ENCODE results near the gene CDC7. TPM values are rescaled to one million over a fixed set of nuclear protein-coding genes. Genes with fewer than 3 reads are reported as not detected.
"Not testable (repeated sequence)": the region's sequence is repeated elsewhere in the genome, so short reads cannot be mapped to it uniquely, and the experiment has no call there.

Gene CDC7
- total and polyA plus RNA-seq, 2 donors: 1.9 to 26.1 TPM

GRCh38 chr1:91501971-91502671, 1.5 kb downstream of the CDC7 start:
- Histone ChIP-seq H3K27ac (ENCODE audit: low read depth) (no peak overlapping the region), H3K36me3 (ENCODE audit: insufficient read depth) (no peaks in the 10 kb centered on the region), H3K4me3 (ENCODE audit: low read depth, low read length) (no peak overlapping the region), H3K4me1 (ENCODE audit: insufficient read depth) (no peaks in the 10 kb centered on the region)
- WGBS: 29% methylated on average over 5 of the region's 5 CpGs
- no peak for DNase-seq (ENCODE audit: extremely low spot score)

- H3K4me1 ChIP-seq (ENCODE audit: insufficient read depth): no peaks in the 10 kb centered on the region
- no peaks in the 10 kb centered on the region for H3K36me3 ChIP-seq (ENCODE audit: insufficient read depth)
- H3K4me3 ChIP-seq (ENCODE audit: low read depth, low read length): no peak overlapping the region
- 64% methylated on average over 2 of the region's 2 CpGs for WGBS
- no peak for DNase-seq (ENCODE audit: extremely low spot score)
- H3K27ac ChIP-seq (ENCODE audit: low read depth): no peak overlapping the region
Observed at GRCh38 chr1:91502672-91503184, 2.1 kb downstream of the CDC7 start.

DNA sequence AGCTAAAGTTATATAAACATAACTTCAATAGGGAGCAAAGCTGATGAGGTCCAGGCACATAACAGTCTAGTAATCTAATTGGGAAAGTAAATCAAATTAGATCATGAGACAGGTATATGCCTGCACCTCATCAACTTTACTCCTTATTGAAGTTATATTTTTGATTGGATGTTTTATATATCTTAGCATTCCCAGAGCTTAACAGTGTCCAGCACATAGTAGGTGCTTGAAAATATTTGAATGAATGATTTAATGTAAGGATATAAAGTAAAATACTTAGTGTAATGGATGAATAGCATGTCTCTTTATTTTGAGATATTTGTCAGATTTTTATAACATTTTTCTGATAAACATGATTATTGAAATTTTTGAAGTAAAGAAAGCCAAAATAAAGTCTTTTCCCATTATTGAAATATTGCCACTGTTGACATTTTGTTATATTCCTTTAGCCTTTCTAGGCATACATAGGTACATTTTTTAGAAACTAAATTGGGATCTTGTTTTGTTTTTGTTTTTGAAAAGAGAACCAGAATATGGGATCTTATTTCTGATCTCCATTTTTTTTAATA, 2.8 kb downstream of the CDC7 start:
- no peak for DNase-seq (ENCODE audit: extremely low spot score)
- Histone ChIP-seq H3K4me3 (ENCODE audit: low read depth, low read length) (no peak overlapping the region), H3K36me3 (ENCODE audit: insufficient read depth) (no peaks in the 10 kb centered on the region), H3K4me1 (ENCODE audit: insufficient read depth) (no peaks in the 10 kb centered on the region), H3K27ac (ENCODE audit: low read depth) (no peak overlapping the region)

DNA sequence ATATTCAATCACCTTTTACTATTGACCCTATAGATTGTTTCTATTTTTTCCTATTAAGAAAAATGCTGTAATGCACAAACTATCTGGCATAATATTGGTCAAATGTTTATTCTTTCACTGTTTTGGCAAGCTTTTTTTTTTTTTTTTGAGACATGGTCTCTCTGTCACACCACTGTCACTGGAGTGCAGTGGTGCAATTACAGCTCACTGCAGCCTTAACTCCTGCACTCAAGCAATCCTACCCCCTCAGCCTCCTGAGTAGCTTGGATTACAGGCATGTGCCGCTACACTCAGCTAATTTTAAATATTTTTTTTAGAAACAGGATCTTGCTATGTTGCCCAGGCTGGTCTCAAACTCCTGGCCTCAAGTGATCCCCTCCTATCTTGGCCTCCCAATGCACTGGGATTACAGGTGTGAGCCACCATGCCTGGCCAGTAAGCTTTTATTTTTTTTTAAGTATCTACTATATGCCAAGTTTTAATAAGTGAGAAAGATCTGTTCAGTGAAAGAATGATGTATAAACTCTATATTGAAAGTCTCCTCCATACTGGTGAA, 3.4 kb downstream of the CDC7 start:
- no peak overlapping the region for H3K4me3 ChIP-seq (ENCODE audit: low read depth, low read length)
- WGBS: 94% methylated on average over 1 of the region's 1 CpG
- H3K36me3 ChIP-seq (ENCODE audit: insufficient read depth): no peaks in the 10 kb centered on the region
- no peaks in the 10 kb centered on the region for H3K4me1 ChIP-seq (ENCODE audit: insufficient read depth)
- no peak overlapping the region for H3K27ac ChIP-seq (ENCODE audit: low read depth)
- no peak for DNase-seq (ENCODE audit: extremely low spot score)

DNA sequence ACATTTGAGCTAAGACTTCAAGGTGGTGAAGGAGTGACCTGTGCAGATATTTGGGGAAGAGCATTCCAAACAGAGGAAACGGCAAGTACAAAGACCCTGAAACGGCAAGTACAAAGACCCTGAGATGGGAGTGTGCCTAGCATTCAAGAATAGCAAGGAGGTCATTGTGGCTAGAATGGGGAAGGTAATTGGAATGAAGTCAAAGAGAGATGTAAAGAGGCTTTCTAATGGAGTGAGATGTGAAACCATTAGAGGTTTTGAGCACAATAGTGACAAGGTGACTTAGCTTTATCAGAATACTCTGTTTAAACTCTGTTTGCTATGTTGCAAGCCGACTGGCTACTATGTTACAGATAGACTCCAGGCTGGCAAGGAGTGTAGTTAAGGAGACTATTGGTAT, 4.4 kb downstream of the CDC7 start:
- Histone ChIP-seq H3K36me3 (ENCODE audit: insufficient read depth) (no peaks in the 10 kb centered on the region), H3K4me1 (ENCODE audit: insufficient read depth) (no peaks in the 10 kb centered on the region), H3K27ac (ENCODE audit: low read depth) (no peak overlapping the region), H3K4me3 (ENCODE audit: low read depth, low read length) (no peak overlapping the region)
- 82% methylated on average over 3 of the region's 3 CpGs for WGBS
- no peak for DNase-seq (ENCODE audit: extremely low spot score)

- H3K4me3 ChIP-seq (ENCODE audit: low read depth, low read length): no peak overlapping the region
- 84% methylated on average over 4 of the region's 4 CpGs for WGBS
- no peak for DNase-seq (ENCODE audit: extremely low spot score)
- H3K36me3 ChIP-seq (ENCODE audit: insufficient read depth): no peaks in the 10 kb centered on the region
- H3K27ac ChIP-seq (ENCODE audit: low read depth): no peak overlapping the region
- no peaks in the 10 kb centered on the region for H3K4me1 ChIP-seq (ENCODE audit: insufficient read depth)
Observed at GRCh38 chr1:91506071-91506470, 5.4 kb downstream of the CDC7 start.

DNA sequence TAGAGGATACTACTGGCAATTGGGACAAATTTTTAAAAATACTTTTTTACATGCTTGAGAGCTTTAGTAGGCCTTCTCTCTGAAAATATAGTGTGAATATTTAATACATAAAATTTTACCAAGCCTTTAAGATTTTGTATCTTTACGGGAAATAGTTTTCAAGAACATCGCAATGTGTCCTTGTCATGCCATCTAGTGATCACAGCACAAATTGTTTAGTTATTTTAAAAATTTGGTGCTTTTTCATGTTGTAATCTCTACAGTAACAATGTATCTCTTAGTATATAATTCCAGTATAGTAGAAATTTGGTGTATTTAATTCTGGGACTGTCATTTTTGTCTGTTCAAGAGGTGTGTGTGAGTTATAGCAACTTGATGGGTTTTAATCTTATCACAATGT, 6.7 kb downstream of the CDC7 start:
- 83% methylated on average over 2 of the region's 2 CpGs for WGBS
- Histone ChIP-seq H3K4me3 (ENCODE audit: low read depth, low read length) (no peak overlapping the region), H3K36me3 (ENCODE audit: insufficient read depth) (no peaks in the 10 kb centered on the region), H3K27ac (ENCODE audit: low read depth) (no peak overlapping the region), H3K4me1 (ENCODE audit: insufficient read depth) (no peaks in the 10 kb centered on the region)
- DNase-seq (ENCODE audit: extremely low spot score): no peak

DNA sequence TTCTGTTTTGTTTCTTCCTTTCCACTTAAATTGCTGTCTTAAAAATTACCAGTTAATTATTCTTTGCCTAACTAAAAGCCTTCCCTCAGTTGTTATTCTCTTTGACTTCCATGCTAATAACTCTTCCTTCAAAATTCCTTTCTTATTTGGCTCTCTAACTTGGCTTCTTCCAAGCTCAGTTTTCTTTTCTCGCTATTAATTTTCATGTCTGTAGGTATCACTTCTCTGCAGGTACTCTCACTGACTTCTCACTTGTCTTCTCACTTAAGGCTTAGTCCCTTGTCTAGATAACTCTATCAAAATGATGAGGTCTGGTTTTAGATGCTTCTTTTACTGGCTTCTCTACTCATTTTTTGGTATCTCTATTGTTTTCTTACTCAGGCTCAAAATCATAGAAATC, 10.1 kb downstream of the CDC7 start:
- Histone ChIP-seq H3K4me3 (ENCODE audit: low read depth, low read length) (no peak overlapping the region), H3K36me3 (ENCODE audit: insufficient read depth) (no peaks in the 10 kb centered on the region), H3K4me1 (ENCODE audit: insufficient read depth) (no peaks in the 10 kb centered on the region), H3K27ac (ENCODE audit: low read depth) (no peak overlapping the region)
- DNase-seq (ENCODE audit: extremely low spot score): no peak
- WGBS: 92% methylated on average over 1 of the region's 1 CpG

DNA sequence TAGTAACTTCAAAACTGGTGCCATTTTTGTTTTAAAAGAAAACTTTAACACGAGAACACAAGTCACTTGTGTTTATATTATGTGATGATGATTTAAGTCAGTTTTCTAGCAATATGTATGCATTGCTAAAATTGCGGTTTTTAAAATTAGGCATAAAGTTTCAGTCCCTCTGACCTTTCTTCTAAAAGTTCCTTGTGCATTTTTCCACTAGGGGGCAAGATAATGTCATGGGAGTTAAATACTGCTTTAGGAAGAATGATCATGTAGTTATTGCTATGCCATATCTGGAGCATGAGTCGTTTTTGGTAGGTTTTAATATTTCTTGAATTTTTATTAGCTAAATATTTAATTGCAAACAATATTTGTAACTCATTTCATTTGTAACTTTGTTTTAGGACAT, 10.7 kb downstream of the CDC7 start:
- Histone ChIP-seq H3K36me3 (ENCODE audit: insufficient read depth) (no peaks in the 10 kb centered on the region), H3K4me1 (ENCODE audit: insufficient read depth) (no peaks in the 10 kb centered on the region), H3K4me3 (ENCODE audit: low read depth, low read length) (no peak overlapping the region), H3K27ac (ENCODE audit: low read depth) (no peak overlapping the region)
- WGBS: 21% methylated on average over 3 of the region's 3 CpGs
- DNase-seq (ENCODE audit: extremely low spot score): no peak

DNA sequence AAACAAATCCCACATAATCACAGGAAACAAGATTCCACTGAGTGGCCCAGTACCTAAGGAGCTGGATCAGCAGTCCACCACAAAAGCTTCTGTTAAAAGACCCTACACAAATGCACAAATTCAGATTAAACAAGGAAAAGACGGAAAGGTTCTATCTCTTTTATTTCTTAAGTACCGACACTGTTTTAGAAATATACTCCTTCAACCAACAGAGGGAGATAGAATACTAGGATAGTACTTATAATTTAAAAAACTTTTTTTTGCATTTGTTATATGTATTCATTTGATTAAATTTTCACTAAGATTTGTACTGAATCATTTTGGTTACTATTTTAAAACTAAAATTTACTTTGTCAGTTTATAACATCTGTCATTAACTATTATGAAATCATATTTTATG, 12.5 kb downstream of the CDC7 start:
- H3K4me3 ChIP-seq (ENCODE audit: low read depth, low read length): no peak overlapping the region
- no peaks in the 10 kb centered on the region for H3K36me3 ChIP-seq (ENCODE audit: insufficient read depth)
- no peaks in the 10 kb centered on the region for H3K4me1 ChIP-seq (ENCODE audit: insufficient read depth)
- 30% methylated on average over 2 of the region's 2 CpGs for WGBS
- DNase-seq (ENCODE audit: extremely low spot score): no peak
- H3K27ac ChIP-seq (ENCODE audit: low read depth): no peak overlapping the region

DNA sequence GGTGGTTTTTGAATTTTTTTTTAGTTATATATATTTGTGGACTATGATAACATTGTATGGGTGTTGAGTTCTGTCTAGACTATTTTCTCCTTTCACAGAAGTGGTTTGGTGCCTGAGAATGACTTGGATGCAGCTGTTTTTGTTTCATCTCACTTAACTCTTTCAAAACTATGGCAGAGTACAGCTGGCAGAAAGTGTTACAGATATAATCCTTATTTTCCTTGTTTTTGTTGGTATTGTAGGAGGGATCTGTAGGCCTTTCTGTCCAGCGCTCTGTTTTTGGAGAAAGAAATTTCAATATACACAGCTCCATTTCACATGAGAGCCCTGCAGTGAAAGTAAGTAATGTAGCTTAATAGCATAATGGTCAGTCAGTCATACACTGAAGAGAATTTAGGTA, 13.1 kb downstream of the CDC7 start:
- 87% methylated on average over 1 of the region's 1 CpG for WGBS
- H3K27ac ChIP-seq (ENCODE audit: low read depth): peak overlapping the region; percentile 23

DNA sequence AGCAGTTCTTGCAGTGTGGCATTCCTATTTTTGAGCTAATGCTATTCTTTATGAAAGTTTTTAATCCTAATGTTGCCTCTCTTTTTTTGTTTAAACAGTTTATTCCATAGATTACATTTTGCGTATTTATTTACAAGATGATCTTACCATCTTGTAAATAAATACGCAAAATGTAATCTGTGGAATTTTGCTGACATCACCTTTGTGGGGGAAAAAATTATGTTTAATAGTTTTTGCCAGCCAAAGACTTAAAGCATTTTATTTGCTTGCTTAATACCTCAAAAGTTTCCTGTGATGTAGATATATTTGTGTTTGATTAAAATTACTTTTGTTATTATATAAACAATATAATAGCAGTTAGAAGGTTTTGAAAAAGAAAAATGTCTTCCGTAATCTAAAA, 15.3 kb downstream of the CDC7 start:
- Histone ChIP-seq H3K4me3 (ENCODE audit: low read depth, low read length) (no peak overlapping the region), H3K27ac (ENCODE audit: low read depth) (no peak overlapping the region), H3K36me3 (ENCODE audit: insufficient read depth) (no peaks in the 10 kb centered on the region), H3K4me1 (ENCODE audit: insufficient read depth) (no peaks in the 10 kb centered on the region)
- WGBS: 85% methylated on average over 3 of the region's 3 CpGs
- DNase-seq (ENCODE audit: extremely low spot score): no peak

More for the DNA sequence above, 13.1 kb downstream of the CDC7 start:
- Histone ChIP-seq H3K4me1 (ENCODE audit: insufficient read depth) (no peaks in the 10 kb centered on the region), H3K4me3 (ENCODE audit: low read depth, low read length) (no peak overlapping the region), H3K36me3 (ENCODE audit: insufficient read depth) (no peaks in the 10 kb centered on the region)
- DNase-seq (ENCODE audit: extremely low spot score): no peak

GRCh38 chr1:91516605-91517004, 16.0 kb downstream of the CDC7 start:
- DNase-seq (ENCODE audit: extremely low spot score); H3K4me3 ChIP-seq (ENCODE audit: low read depth, low read length); H3K4me1 ChIP-seq (ENCODE audit: insufficient read depth); H3K27ac ChIP-seq (ENCODE audit: low read depth); H3K36me3 ChIP-seq (ENCODE audit: insufficient read depth): not testable (repeated sequence)
- 90% methylated on average over 7 of the region's 7 CpGs for whole genome bisulfite sequencing

GRCh38 chr1:91519167-91519566, 18.5 kb downstream of the CDC7 start:
- DNase-seq (ENCODE audit: extremely low spot score); H3K27ac ChIP-seq (ENCODE audit: low read depth): not testable (repeated sequence)
- WGBS: 45% methylated on average over 2 of the region's 2 CpGs

More at GRCh38 chr1:91519167-91519566, 18.5 kb downstream of the CDC7 start:
- not testable (repeated sequence) for H3K4me1 ChIP-seq (ENCODE audit: insufficient read depth); H3K36me3 ChIP-seq (ENCODE audit: insufficient read depth); H3K4me3 ChIP-seq (ENCODE audit: low read depth, low read length)

All from urinary bladder (tissue), 4 donors.